ENCODE data around the gene CRTC1.

The CRTC1 gene

DNA sequence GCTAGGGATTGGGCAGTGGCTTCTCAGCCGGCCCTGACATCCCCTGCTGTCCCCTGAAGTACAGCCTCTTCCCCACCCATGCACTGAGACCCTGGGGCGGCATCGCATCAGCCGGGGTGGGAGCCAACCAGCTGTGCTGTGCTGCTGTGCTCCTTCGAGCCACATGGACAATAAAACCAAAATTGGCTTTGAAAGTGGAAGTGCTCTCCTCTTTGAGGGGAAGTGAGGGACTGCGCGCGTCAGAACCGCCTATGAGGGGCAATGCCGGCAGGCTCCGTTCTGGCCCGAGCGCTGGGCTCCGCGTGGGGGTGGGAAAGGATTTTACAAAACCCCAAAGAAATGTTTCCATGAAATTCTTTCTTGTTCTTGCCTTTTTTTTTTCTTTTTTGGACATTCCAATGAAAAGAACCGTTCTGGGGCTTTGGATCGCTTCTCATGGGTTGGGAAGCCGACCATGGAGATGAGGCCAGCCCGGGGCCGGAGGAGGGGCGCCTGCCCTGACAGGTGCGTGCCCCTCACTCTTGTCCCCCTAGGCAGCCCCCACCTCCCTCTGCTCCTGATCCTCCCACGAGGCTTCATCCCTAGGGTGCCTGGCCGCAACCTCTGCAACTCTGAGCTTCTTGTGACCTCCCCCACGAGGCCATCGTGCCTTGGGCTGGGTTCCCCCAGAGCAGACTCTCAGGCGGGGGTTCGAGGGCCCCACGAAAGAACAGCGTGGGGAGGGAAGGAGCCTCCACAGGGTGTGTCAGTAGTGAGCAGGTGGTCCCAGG lies 24.0 kb upstream of the CRTC1 start:
- peak; percentile 89 for DNase-seq (ENCODE audit: low spot score)
- Histone ChIP-seq H3K4me3 (peak overlapping the region; percentile 55), H3K27ac (peak overlapping the region; percentile 98)
- TF ChIP-seq, protein P1, sequence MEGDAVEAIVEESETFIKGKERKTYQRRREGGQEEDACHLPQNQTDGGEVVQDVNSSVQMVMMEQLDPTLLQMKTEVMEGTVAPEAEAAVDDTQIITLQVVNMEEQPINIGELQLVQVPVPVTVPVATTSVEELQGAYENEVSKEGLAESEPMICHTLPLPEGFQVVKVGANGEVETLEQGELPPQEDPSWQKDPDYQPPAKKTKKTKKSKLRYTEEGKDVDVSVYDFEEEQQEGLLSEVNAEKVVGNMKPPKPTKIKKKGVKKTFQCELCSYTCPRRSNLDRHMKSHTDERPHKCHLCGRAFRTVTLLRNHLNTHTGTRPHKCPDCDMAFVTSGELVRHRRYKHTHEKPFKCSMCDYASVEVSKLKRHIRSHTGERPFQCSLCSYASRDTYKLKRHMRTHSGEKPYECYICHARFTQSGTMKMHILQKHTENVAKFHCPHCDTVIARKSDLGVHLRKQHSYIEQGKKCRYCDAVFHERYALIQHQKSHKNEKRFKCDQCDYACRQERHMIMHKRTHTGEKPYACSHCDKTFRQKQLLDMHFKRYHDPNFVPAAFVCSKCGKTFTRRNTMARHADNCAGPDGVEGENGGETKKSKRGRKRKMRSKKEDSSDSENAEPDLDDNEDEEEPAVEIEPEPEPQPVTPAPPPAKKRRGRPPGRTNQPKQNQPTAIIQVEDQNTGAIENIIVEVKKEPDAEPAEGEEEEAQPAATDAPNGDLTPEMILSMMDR (IDR thresholded peaks at IDR 0.05) = no peak

GRCh38 chr19:18660051-18660910 lies 23.2 kb upstream of the CRTC1 start:
- Histone ChIP-seq H3K27ac (peak overlapping the region; percentile 98), H3K4me3 (peak overlapping the region; percentile 55)
- TF ChIP-seq, protein P1 (IDR thresholded peaks at IDR 0.05) = no peak
- peak; percentile 97 for DNase-seq (ENCODE audit: low spot score)

DNA sequence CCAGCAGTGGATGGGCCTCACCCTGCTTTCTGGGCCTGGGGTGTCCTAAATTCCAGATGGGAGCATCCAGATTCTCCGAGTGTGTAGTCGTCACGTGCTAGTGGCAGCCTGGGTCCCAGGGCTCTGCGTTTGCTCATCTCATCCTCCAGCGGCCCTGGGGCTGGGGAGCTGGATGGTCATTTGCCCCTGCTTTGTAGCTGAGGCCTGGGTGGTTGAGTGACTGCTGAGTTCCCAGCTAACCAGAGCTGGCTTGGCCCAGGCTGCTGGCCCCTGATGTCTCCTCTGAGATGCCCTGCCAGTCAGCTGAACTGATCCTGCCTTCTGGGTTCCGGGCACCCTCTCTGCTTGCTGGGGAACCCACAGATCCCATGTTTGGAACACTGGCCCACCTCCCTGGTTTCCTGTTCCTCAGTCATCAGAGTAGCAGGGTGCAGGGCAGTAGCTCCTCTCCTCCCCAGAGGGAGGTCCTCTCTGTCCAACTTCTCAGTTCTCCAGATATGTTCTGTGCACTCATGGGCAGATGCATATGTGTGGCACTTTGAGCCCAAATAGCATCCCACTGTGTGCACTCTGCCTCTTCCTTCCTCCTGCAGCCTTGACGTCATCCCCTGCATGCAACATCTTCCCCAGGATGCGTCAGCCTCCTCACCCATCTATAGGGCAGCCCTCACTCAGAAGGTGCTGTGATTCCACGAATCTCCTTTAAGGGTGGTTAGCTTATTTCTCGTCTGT lies 22.4 kb upstream of the CRTC1 start:
- peak overlapping the region; percentile 55 for H3K4me3 ChIP-seq
- H3K27ac ChIP-seq = peak overlapping the region; percentile 98
- no peak for DNase-seq (ENCODE audit: low spot score)
- TF ChIP-seq, protein P1 (IDR thresholded peaks at IDR 0.05) = no peak

- Histone ChIP-seq H3K4me3 (peak overlapping the region; percentile 22), H3K27ac (peak overlapping the region; percentile 98)
- TF ChIP-seq, protein P1 (IDR thresholded peaks at IDR 0.05) = no peak
- peak; percentile 93 for DNase-seq (ENCODE audit: low spot score)
Observed at GRCh38 chr19:18662972-18663732, 20.3 kb upstream of the CRTC1 start.

- peak overlapping the region; percentile 98 for H3K27ac ChIP-seq
- TF ChIP-seq, protein P1 (IDR thresholded peaks at IDR 0.05) = no peak
- no peak for DNase-seq (ENCODE audit: low spot score)
- no peak overlapping the region for H3K4me3 ChIP-seq
Observed at GRCh38 chr19:18663940-18664530, 19.4 kb upstream of the CRTC1 start.

DNA sequence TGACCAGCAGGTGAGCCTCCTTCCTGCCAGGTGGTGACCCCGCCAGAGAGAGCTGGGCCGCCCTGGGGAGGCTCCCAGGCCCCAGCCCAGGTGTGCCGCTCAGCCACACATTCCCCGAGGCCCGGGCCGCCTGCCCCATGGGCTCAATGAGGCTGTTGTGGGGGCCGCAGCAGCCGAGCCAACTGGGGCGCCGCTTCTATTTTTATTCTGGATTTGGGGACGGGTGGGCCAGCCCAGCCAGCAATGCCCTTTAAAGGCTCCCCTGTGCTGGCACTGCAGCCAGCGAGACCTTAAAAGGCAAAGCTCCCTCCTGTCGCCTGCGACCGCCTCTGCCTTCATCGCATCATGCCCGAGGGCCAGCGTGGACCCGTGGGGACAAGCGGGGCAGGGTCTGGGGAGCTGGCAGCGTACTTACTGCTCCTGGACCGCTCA lies 17.7 kb upstream of the CRTC1 start:
- DNase-seq (ENCODE audit: low spot score) = peak; percentile 89
- H3K4me3 ChIP-seq = peak overlapping the region; percentile 34
- peak overlapping the region; percentile 98 for H3K27ac ChIP-seq
- TF ChIP-seq, protein P1 (IDR thresholded peaks at IDR 0.05) = no peak

Data from coronary artery (tissue), 2 donors.